HUES48 (cell line): ENCODE data around the gene IRF9.

Experiments
- H3K27ac ChIP-seq: one replicate; pipeline ENCODE4 v1.7.0; 2013; ENCODE audit warnings: low read depth, low read length, inconsistent platforms
- H3K27me3 ChIP-seq: 2 replicates; pipeline ENCODE4 v1.6.1; 2013; ENCODE audit warnings: mild to moderate bottlenecking, low read length; ENCODE audit not compliant: control insufficient read depth, insufficient read depth
- H3K36me3 ChIP-seq: 2 replicates; pipeline ENCODE4 v1.6.1; 2013; ENCODE audit warnings: low read length; ENCODE audit not compliant: control insufficient read depth, insufficient read depth
- H3K4me1 ChIP-seq: 2 replicates; pipeline ENCODE4 v1.6.1; 2013; ENCODE audit warnings: mild to moderate bottlenecking, low read length; ENCODE audit not compliant: control insufficient read depth, insufficient read depth
- H3K4me3 ChIP-seq: 2 replicates; pipeline ENCODE4 v1.5.1; 2013; ENCODE audit warnings: mild to moderate bottlenecking, low read depth, low read length
- H3K9ac ChIP-seq: 2 replicates; pipeline ENCODE4 v1.6.1; 2013; ENCODE audit warnings: mild to moderate bottlenecking, low read depth, low read length, moderate library complexity
- H3K9me3 ChIP-seq: 2 replicates; pipeline ENCODE4 v1.6.1; 2013; ENCODE audit warnings: low read length; ENCODE audit not compliant: control insufficient read depth, insufficient read depth

The IRF9 gene

DNA sequence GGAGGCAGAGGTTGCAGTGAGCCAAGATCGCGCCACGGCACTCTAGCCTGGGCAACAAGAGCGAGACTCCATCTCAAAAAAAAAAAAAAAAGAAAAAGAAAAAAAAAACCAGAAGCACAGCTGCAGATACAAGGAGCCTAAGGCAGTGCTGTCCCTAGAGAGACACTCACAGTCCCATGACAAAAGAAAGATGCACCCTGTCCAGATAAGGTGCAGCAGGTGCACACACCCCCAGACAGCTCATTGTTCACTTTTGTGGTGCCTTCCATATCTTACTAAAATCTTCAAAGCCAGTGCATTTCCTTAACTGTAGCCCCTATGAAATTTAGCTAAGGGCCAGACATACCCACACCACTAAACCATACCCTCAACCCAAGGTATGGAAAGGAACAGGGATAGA lies 38.6 kb upstream of the IRF9 start:
- Histone ChIP-seq H3K36me3 (peaks cover 64% of the 10 kb centered on the region), H3K4me1 (no peaks in the 10 kb centered on the region), H3K27me3 (no peaks in the 10 kb centered on the region), H3K9me3 (no peaks in the 10 kb centered on the region), H3K27ac (no peak overlapping the region), H3K9ac (no peak overlapping the region), H3K4me3 (no peak overlapping the region)

DNA sequence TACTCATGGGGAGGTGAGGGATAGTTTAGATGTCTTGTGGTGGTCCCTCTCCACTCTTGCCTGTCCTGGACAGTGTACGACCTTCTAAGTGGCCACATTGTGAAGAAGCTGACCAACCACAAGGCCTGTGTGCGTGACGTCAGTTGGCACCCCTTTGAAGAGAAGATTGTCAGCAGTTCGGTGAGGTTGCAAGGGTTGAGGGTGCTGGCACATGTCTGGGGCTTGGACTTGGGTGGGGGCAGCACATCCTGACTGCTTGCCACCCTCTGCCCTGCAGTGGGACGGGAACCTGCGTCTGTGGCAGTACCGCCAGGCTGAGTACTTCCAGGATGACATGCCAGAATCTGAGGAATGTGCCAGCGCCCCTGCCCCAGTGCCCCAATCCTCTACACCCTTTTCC lies 38.2 kb upstream of the IRF9 start:
- no peak overlapping the region for H3K27ac ChIP-seq
- H3K9me3 ChIP-seq, result no peaks in the 10 kb centered on the region
- H3K27me3 ChIP-seq, result no peaks in the 10 kb centered on the region
- no peaks in the 10 kb centered on the region for H3K4me1 ChIP-seq
- no peak overlapping the region for H3K4me3 ChIP-seq
- peaks cover 59% of the 10 kb centered on the region for H3K36me3 ChIP-seq
- no peak overlapping the region for H3K9ac ChIP-seq

DNA sequence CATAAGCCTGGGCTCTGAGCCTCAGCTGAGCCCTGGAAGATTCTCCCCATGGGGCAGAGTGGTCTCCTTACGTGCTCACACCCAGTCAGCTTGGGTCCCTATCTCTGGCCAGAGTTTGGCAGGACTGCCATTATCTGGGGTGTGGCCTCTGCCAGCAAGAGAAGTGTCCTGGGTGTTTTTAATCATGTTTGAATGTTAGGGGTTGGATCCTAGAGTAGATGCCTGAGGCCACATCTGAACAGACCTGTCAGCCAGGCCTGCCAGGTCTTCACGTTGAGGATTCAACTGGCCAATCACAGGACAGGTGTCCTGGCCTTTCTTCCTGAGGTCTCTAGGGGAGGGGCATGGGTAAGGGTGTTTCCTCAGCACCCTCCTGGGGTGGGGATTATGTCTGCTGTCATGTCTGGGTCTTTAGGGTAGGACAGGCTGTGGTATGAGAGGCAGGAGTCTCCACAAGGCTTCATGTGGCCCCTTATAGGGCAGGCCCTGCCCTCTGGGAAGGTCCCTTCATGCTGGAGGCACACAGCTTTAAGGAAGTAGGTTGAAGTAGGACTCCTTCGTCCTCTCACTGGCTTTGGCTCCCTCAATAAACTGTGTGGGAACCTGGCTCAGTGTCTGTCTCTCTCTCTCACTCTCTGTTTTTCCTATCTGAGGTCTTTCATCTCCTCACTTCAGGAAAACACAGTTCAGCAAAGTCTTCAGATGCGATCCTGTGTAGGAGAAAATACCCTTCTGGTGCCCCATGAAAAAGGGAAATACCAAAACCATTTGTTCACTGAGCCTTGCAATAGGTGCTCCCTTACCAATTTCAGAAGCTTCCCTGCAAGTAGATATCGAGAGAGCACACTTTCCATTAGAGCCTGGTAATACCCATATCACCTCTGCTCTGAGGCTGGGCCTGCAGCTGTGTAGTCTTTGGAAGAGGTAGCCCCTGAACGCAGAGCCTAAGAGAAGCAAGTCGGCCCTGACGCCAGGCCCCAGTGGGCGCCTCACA lies 37.3 kb upstream of the IRF9 start:
- no peak overlapping the region for H3K9ac ChIP-seq

DNA sequence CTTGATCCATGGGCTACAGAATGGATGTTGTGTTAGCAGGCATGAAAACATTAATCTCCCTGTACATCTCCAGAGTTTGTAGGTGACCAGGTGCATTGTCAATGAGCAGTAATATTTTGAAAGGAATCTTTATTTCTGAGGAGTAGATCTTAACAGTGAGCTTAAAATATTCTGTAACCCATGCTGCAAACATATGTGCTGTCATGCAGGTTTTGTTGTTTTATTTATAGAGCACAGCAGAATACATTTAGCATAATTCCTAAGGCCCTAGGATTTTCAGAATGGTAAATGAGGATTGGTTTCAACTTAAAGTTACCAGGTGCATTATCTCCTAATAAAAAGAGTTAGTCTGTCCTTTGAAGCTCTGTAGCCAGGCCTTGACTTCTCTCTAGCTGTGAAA lies 34.1 kb upstream of the IRF9 start:
- Histone ChIP-seq H3K27ac (no peak overlapping the region), H3K4me3 (no peak overlapping the region), H3K4me1 (no peaks in the 10 kb centered on the region), H3K9ac (no peak overlapping the region), H3K36me3 (peaks cover 22% of the 10 kb centered on the region), H3K9me3 (no peaks in the 10 kb centered on the region), H3K27me3 (no peaks in the 10 kb centered on the region)

More for the DNA sequence above, 37.3 kb upstream of the IRF9 start:
- H3K36me3 ChIP-seq, result peaks cover 51% of the 10 kb centered on the region
- H3K27ac ChIP-seq, result no peak overlapping the region
- H3K9me3 ChIP-seq, result no peaks in the 10 kb centered on the region
- no peak overlapping the region for H3K4me3 ChIP-seq
- H3K4me1 ChIP-seq, result no peaks in the 10 kb centered on the region
- no peaks in the 10 kb centered on the region for H3K27me3 ChIP-seq

DNA sequence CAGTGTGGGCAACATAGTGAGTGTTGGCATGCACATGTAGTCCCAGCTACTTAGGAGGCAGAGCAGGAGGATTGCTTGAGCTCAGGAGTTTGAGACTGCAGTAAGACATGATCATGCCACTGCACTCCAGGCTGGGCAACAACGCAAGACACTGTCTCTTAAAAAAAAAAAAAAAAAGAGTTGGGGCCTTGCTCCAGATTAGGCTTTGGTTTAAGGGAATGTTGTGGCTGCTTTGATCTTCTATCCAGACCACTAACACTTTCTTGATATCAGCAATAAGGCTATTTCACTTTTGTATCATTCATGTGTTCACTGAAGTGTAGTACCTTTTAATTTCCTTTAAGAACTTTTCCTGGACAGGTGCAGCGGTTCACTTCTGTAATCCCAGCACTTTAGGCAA lies 33.4 kb upstream of the IRF9 start:
- H3K4me1 ChIP-seq, result no peaks in the 10 kb centered on the region

DNA sequence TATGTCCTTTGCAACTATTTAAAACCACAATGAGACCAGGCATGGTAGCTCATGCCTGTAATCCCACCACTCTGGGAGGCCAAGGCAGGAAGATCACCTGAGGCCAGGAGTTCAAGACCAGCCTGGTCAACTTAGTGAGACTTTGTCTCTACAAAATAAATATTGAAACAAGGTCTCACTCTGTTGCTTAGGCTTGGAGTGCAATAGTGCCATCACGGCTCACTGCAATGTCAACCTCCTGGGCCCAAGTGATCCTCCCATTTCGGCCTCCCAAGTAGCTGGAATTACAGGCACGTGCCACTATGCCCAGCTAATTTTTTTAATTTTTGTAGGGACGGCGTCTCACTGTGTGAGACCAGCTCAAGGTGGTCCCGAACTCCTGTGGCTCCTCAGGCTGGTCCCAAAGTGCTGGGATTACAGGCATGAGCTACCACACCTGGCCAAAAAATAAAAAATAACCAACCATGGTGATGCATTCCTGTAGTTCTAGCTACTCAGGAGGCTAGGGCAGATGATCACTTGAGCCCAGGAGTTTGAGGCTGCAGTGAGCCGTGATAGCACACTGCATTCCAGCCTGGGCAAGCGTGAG lies 31.6 kb upstream of the IRF9 start:
- Histone ChIP-seq H3K36me3 (no peaks in the 10 kb centered on the region), H3K4me3 (no peak overlapping the region), H3K9me3 (no peaks in the 10 kb centered on the region), H3K9ac (no peak overlapping the region), H3K27ac (no peak overlapping the region), H3K4me1 (no peaks in the 10 kb centered on the region), H3K27me3 (no peaks in the 10 kb centered on the region)

More for the DNA sequence above, 33.4 kb upstream of the IRF9 start:
- Histone ChIP-seq H3K27me3 (no peaks in the 10 kb centered on the region), H3K9me3 (no peaks in the 10 kb centered on the region), H3K36me3 (peaks cover 17% of the 10 kb centered on the region), H3K27ac (no peak overlapping the region), H3K9ac (no peak overlapping the region), H3K4me3 (no peak overlapping the region)

DNA sequence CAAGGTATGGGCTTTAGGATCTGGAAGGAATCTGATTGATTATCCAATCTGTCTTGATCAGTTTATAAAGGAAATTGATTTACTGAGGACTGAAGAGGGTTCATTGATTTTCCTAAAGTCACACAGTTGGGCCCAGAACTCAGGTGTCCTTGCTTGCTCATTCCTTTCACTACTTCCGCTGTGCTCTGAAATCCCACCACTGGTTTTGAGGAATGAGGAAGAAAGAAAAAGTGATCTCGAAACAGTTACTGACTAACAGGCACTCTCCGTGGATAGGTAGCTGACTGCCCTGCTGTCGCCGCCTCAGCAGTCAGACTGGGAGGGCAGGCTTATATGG lies 30.7 kb upstream of the IRF9 start, which contains the start of gene FITM1:
TSS of gene FITM1 (plus strand) at position 280 of the 337 bp plus-strand sequence. CDS start 905 bp downstream, outside the sequence.
- no peak within 1 kb of the TSS for H3K27ac ChIP-seq

DNA sequence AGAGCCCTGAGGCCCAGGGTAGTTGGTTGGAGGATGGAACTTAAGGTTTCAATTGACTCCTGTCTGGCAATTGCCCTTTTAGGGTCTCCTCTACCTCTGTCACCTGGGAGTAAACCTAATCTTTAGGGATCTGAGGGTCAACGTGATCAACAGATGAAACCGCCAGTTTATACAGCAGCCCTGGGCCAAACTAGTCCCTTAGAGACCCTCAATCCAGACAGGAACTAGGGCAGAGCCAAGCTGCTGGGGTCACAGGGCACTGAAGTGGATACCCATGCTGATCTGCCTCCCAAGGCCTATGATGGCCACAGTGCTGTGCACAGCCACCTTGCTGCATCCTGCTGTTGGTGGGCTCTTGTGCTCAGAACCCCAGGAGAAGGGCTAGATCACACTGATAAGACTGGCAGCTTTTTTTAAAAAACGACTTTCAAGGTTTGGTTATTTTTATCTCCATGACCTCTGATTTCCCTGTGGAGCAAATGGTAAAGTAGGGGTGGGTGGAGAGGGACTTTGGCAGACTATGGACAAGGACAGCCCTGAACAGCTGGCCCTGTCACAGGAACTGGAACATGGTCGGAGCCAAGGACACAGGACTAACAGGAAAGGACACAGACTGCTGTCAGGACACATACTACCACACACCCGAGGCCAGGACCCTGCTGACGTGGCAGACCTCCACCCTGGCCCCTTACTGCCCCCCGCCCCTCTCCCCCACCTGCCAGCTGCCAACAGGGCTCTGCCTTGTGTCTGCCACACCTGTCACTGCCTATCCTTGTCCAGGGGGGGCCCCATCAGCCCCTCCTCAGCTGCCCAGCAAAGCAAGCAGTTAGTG lies 30.1 kb upstream of the IRF9 start:
- no peak overlapping the region for H3K27ac ChIP-seq
- H3K4me1 ChIP-seq, result no peaks in the 10 kb centered on the region
- H3K27me3 ChIP-seq, result no peaks in the 10 kb centered on the region
- no peak overlapping the region for H3K9ac ChIP-seq
- no peak overlapping the region for H3K4me3 ChIP-seq
- no peaks in the 10 kb centered on the region for H3K36me3 ChIP-seq
- no peaks in the 10 kb centered on the region for H3K9me3 ChIP-seq

More for the DNA sequence above, 30.7 kb upstream of the IRF9 start, which contains the start of gene FITM1:
- Histone ChIP-seq H3K27me3 (no peaks in the 10 kb centered on the region), H3K9me3 (no peaks in the 10 kb centered on the region), H3K9ac (no peak within 1 kb of the TSS), H3K4me3 (no peak within 1 kb of the TSS), H3K4me1 (no peaks in the 10 kb centered on the region), H3K36me3 (no peaks in the 10 kb centered on the region)

DNA sequence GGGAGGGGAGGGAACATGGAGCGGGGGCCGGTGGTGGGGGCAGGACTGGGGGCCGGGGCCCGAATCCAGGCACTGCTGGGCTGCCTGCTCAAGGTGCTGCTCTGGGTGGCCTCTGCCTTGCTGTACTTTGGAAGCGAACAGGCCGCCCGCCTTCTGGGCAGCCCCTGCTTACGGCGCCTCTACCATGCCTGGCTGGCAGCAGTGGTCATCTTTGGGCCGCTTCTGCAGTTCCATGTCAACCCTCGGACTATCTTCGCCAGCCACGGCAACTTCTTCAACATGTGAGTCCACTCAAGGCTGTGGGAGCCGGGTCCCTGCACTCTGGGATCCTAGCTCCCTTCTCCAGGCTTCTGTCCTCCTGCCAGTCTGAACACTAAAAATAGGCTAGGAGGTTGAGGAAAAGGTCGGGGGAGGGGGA lies 29.5 kb upstream of the IRF9 start:
- no peaks in the 10 kb centered on the region for H3K36me3 ChIP-seq
- no peak overlapping the region for H3K4me3 ChIP-seq
- H3K9me3 ChIP-seq, result no peaks in the 10 kb centered on the region
- peaks cover 1% of the 10 kb centered on the region; the same call in 1 of the 2 replicates for H3K4me1 ChIP-seq
- no peaks in the 10 kb centered on the region for H3K27me3 ChIP-seq
- H3K27ac ChIP-seq, result no peak overlapping the region
- no peak overlapping the region for H3K9ac ChIP-seq

DNA sequence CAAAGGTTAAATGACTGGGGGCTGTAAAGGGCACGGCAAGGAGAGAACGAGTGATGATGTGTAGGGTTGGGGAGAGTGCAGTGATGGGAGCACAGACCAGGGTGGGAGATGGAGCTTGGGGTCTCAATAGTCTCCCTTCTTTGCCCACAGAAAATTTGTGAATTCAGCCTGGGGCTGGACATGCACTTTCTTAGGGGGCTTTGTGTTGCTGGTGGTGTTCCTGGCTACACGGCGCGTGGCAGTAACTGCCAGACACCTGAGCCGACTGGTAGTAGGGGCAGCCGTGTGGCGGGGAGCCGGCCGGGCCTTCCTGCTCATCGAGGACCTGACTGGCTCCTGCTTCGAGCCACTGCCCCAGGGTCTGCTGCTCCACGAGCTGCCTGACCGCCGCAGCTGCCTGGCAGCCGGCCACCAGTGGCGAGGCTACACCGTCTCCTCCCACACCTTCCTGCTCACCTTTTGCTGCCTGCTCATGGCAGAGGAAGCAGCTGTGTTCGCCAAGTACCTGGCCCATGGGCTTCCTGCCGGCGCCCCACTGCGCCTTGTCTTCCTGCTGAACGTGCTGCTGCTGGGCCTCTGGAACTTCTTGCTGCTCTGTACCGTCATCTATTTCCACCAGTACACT lies 28.9 kb upstream of the IRF9 start:
- no peak overlapping the region for H3K4me3 ChIP-seq
- H3K27ac ChIP-seq, result no peak overlapping the region
- H3K36me3 ChIP-seq, result no peaks in the 10 kb centered on the region
- H3K27me3 ChIP-seq, result no peaks in the 10 kb centered on the region
- H3K9ac ChIP-seq, result no peak overlapping the region
- H3K9me3 ChIP-seq, result no peaks in the 10 kb centered on the region
- H3K4me1 ChIP-seq, result peaks cover 5% of the 10 kb centered on the region; the same call in 1 of the 2 replicates
